PC-3 (cell line): ENCODE measurements around the gene ITGA1. TPM values are rescaled to one million over a fixed set of nuclear protein-coding genes. Genes with fewer than 3 reads are reported as not detected.

Experiments used
- ATAC-seq: fragments of 200-7000 bp; cut with Tn5 transposase; 2 replicates; pipeline ENCODE4 v1.9.1; 2020; ENCODE audit warnings: mild to moderate bottlenecking, moderate library complexity
- BruUV-seq: library from RNA; stranded (reverse); fragments of 400-500 nt; replicated peaks from 2 replicates; lab custom pipeline; 2021; lab: Mats Ljungman, UMichigan
- CTCF ChIA-PET: fragments of 300-600 bp; sonication (Branson Sonifier 250); formaldehyde crosslinking; loops from one replicate; lab custom pipeline; 2022; ENCODE audit warnings: antibody characterized with exemption; lab: Charles Lee
- POLR2A ChIA-PET: fragments of 300-600 bp; sonication (Branson Sonifier 250); formaldehyde crosslinking; loops from one replicate; lab custom pipeline; 2022; ENCODE audit warnings: antibody characterized with exemption; ENCODE audit not compliant: unreplicated experiment; lab: Charles Lee
- DNase-seq: peaks from one replicate; pipeline ENCODE4 v3.0.0-alpha.2; 2015
- H2AFZ ChIP-seq: fragments of 300-600 bp; sonication (generic); 2 replicates; pipeline ENCODE4 v1.6.0; 2016; ENCODE audit warnings: antibody characterized with exemption, low read length
- H3F3A ChIP-seq: fragments of 300-600 bp; sonication (generic); one replicate; pipeline ENCODE4 v1.6.0; 2017; ENCODE audit warnings: antibody characterized with exemption, low read length, control low read depth, mild to moderate bottlenecking; ENCODE audit not compliant: unreplicated experiment
- H3K27ac ChIP-seq: fragments of 300-600 bp; sonication (generic); 2 replicates; pipeline ENCODE4 v1.5.1; 2016; ENCODE audit warnings: mild to moderate bottlenecking, low read length
- H3K27me3 ChIP-seq: fragments of 300-600 bp; sonication (generic); 2 replicates; pipeline ENCODE4 v1.6.1; 2016; ENCODE audit warnings: low read length, mixed read lengths
- H3K36me3 ChIP-seq: fragments of 300-600 bp; sonication (generic); 2 replicates; pipeline ENCODE4 v1.6.1; 2016; ENCODE audit warnings: low read depth, mixed run types, low read length, mixed read lengths
- H3K4me1 ChIP-seq: fragments of 300-600 bp; sonication (generic); 2 replicates; pipeline ENCODE4 v1.5.1; 2016; ENCODE audit warnings: low read length; ENCODE audit not compliant: insufficient read depth
- H3K4me2 ChIP-seq: fragments of 300-600 bp; sonication (generic); 2 replicates; pipeline ENCODE4 v1.6.0; 2016; ENCODE audit warnings: low read length
- H3K4me3 ChIP-seq: fragments of 300-600 bp; sonication (generic); 2 replicates; pipeline ENCODE4 v1.5.1; 2016; ENCODE audit warnings: mild to moderate bottlenecking, low read length, mixed read lengths
- H3K79me2 ChIP-seq: fragments of 300-600 bp; sonication (generic); 2 replicates; pipeline ENCODE4 v1.6.1; 2017; ENCODE audit warnings: low read length, mixed read lengths
- H3K9ac ChIP-seq: fragments of 300-600 bp; sonication (generic); 2 replicates; pipeline ENCODE4 v1.6.0; 2016; ENCODE audit warnings: mild to moderate bottlenecking, low read length
- H3K9me2 ChIP-seq: fragments of 300-600 bp; sonication (generic); replicated peaks from 2 replicates; pipeline ENCODE4 v1.6.1; 2016; ENCODE audit warnings: mixed run types, low read length, mixed read lengths
- H3K9me3 ChIP-seq: fragments of 300-600 bp; sonication (generic); 2 replicates; pipeline ENCODE4 v1.6.1; 2016; ENCODE audit warnings: low read length, mixed read lengths
- H4K20me1 ChIP-seq: fragments of 300-600 bp; sonication (generic); 2 replicates; pipeline ENCODE4 v1.6.1; 2016; ENCODE audit warnings: low read length, mixed read lengths
- CTCF ChIP-seq: fragments of 300-600 bp; sonication (generic); conservative IDR thresholded peaks from 2 replicates; pipeline ENCODE4 v1.5.1; 2017; ENCODE audit warnings: antibody characterized with exemption, low read depth, mild to moderate bottlenecking, low read length
- EZH2 ChIP-seq: fragments of 300-600 bp; sonication (generic); IDR thresholded peaks from one replicate; pipeline ENCODE4 v1.6.1; 2017; ENCODE audit warnings: antibody characterized with exemption, mild to moderate bottlenecking, low read length; ENCODE audit not compliant: unreplicated experiment
- EZH2phosphoT487 ChIP-seq: fragments of 300-600 bp; sonication (generic); IDR thresholded peaks from 2 replicates; pipeline ENCODE4 v1.6.1; 2018; ENCODE audit warnings: mild to moderate bottlenecking, antibody characterized with exemption, low read length, borderline replicate concordance
- intact Hi-C: fragments of 100-400 bp; cut with micrococcal nuclease; formaldehyde crosslinking; loops from 2 replicates; pipeline ENCODE4 v1.9.0; 2023
- total RNA-seq: library from RNA; depleted of rRNA; stranded (reverse); fragments of >200 nt; gene quantifications from 2 replicates; pipeline ENCODE4 v1.2.3, GENCODE V29; 2014

Gene ITGA1
- total RNA-seq, 1 experiment from 2014 or later: 4.7 TPM

DNA sequence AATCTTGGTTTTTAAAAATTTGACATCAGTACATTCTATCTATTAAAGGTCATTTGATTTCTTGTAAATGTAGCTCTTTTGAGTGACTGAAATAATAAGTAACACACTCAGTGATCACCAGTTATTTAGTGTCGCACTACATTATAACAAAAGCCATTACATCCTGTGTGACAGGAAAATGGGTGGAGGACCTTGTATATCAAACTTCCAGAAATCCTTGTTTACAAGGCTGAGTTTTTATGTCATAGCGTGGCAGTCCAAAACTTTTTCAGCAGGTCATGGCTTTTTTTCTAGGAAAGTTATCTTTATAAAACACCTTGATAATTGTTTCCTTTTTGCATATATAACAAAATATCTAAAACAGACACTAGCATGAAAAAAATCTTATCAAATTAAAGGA, 14.4 kb upstream of the ITGA1 start:
- Histone ChIP-seq H2AFZ (no peak overlapping the region), H4K20me1 (no peaks in the 10 kb centered on the region), H3F3A (no peaks in the 10 kb centered on the region), H3K36me3 (no peaks in the 10 kb centered on the region), H3K79me2 (no peaks in the 10 kb centered on the region), H3K4me3 (no peak overlapping the region), H3K27me3 (no peaks in the 10 kb centered on the region), H3K9me3 (no peaks in the 10 kb centered on the region), H3K27ac (no peak overlapping the region), H3K9ac (no peak overlapping the region), H3K9me2 (no peaks in the 10 kb centered on the region), H3K4me2 (no peak overlapping the region), H3K4me1 (no peaks in the 10 kb centered on the region)
- intact Hi-C loops: no loop called here
- ChIA-PET POLR2A (no interaction called here), CTCF (no interaction called here)
- DNase-seq (no peak), ATAC-seq (no peak)
- no TSS peak for BruUV-seq
- no peak for TF ChIP-seq EZH2
- no peak for TF ChIP-seq CTCF
- TF ChIP-seq EZH2phosphoT487: no peak

DNA sequence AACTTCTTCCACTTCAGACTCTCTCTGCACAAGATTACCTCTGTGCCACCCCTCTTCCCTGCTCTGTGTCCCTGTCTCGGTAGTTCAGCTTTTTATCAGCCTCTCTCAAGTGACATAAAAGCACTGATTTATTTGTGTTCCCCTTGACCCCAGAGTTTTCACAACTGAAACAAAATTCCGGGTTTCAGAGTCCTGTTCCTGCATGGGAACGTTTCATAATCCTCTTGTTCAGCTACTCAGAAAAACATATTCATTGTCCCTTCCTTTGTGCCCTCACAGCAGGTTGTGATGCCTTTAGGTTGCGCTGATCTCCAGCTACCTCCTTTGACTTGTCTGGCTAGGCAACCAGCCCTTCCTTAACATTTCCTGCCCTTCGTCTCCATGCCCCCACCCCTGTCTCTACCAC, 13.7 kb upstream of the ITGA1 start:
- Histone ChIP-seq H3K9me3 (no peaks in the 10 kb centered on the region), H3K27me3 (no peaks in the 10 kb centered on the region), H3K4me1 (no peaks in the 10 kb centered on the region), H2AFZ (no peak overlapping the region), H3K79me2 (no peaks in the 10 kb centered on the region), H3K4me2 (no peak overlapping the region), H3K4me3 (no peak overlapping the region), H3K9me2 (no peaks in the 10 kb centered on the region), H3K27ac (no peak overlapping the region), H3F3A (no peaks in the 10 kb centered on the region), H3K9ac (no peak overlapping the region), H4K20me1 (no peaks in the 10 kb centered on the region), H3K36me3 (no peaks in the 10 kb centered on the region)
- ChIA-PET CTCF (no interaction called here), POLR2A (no interaction called here)
- DNase-seq: no peak
- no peak for TF ChIP-seq CTCF
- no peak for TF ChIP-seq EZH2phosphoT487
- no peak for TF ChIP-seq EZH2
- intact Hi-C loops: no loop called here
- no peak for ATAC-seq
- BruUV-seq: no TSS peak

DNA sequence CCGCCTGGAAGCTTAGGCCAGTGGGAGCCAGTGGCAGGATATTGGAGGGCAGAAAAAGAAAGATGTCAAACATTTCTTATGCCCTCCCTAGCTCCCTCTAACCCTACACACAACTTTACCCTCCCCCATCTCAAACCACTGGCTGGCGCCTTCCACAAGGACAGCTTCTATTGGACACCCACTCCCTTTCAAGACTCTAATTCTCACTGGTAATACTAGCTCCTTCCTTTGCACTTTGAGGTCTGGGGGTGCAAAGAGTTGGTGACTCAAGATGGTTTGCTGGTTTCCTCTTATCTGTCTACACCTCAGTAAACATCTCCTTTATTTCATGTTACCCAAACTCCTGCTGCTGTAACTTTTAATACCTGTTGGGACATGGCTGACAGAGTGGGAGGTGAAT, 11.6 kb upstream of the ITGA1 start:
- CTCF ChIA-PET: no interaction called here
- POLR2A ChIA-PET: no interaction called here
- no peaks in the 10 kb centered on the region for H4K20me1 ChIP-seq

More for the DNA sequence above, 11.6 kb upstream of the ITGA1 start:
- H3K27me3 ChIP-seq: no peaks in the 10 kb centered on the region
- no peak overlapping the region for H3K4me3 ChIP-seq
- H3K9me3 ChIP-seq: no peaks in the 10 kb centered on the region
- ATAC-seq (no peak), DNase-seq (no peak)
- no peak overlapping the region for H3K4me2 ChIP-seq
- no peak overlapping the region for H3K9ac ChIP-seq
- no peaks in the 10 kb centered on the region for H3F3A ChIP-seq
- no peaks in the 10 kb centered on the region for H3K79me2 ChIP-seq
- no peak overlapping the region for H3K27ac ChIP-seq
- H3K4me1 ChIP-seq: no peaks in the 10 kb centered on the region
- H2AFZ ChIP-seq: no peak overlapping the region
- intact Hi-C loops: no loop called here
- TF ChIP-seq EZH2: no peak
- no peak for TF ChIP-seq EZH2phosphoT487
- no peak for TF ChIP-seq CTCF
- H3K36me3 ChIP-seq: no peaks in the 10 kb centered on the region
- no TSS peak for BruUV-seq
- H3K9me2 ChIP-seq: no peaks in the 10 kb centered on the region
